C4-2B (cell line): Measurements from ENCODE around the gene RPP30.
A peak's percentile ranks its signal among the peaks of the same experiment; 100 is the strongest.

ENCODE experiments used
- ZFX ChIP-seq: fragments of 450-650 bp; IDR thresholded peaks from 2 replicates; pipeline ENCODE4 v1.6.1; 2017
- TF ChIP-seq, protein P1 (sequence below): fragments of 450-650 bp; conservative IDR thresholded peaks from 2 replicates; pipeline ENCODE4 v1.5.1; 2017; ENCODE audit warnings: mild to moderate bottlenecking

DNA sequence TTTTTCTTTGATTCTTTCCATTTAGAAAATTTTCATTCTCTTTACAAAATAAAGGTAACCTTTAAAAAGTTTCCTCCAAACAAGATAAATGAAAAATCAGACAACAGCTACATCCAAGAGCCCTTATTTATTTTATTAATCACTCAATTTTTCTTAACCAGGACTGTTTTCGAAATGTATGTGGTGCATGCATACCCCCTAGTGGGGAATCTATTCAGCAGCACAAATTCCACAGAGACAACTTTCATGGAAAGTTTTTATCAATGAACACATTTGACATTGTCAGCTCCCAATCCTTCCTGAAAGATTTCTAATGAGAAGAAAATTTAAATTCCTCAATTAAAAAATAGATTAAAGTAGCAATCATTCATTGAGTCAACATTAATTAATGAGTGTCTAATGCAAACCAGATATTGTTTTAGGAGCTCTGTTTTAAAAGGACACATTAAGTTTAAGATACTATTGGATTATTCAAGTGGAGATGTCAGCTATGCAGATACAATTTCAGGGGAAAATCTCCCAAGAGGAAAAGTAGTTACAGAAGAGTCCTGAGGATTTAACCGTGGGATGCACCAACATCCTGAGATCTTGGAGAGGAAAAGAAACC, 8.8 kb upstream of the RPP30 start:
- TF ChIP-seq, protein P1, sequence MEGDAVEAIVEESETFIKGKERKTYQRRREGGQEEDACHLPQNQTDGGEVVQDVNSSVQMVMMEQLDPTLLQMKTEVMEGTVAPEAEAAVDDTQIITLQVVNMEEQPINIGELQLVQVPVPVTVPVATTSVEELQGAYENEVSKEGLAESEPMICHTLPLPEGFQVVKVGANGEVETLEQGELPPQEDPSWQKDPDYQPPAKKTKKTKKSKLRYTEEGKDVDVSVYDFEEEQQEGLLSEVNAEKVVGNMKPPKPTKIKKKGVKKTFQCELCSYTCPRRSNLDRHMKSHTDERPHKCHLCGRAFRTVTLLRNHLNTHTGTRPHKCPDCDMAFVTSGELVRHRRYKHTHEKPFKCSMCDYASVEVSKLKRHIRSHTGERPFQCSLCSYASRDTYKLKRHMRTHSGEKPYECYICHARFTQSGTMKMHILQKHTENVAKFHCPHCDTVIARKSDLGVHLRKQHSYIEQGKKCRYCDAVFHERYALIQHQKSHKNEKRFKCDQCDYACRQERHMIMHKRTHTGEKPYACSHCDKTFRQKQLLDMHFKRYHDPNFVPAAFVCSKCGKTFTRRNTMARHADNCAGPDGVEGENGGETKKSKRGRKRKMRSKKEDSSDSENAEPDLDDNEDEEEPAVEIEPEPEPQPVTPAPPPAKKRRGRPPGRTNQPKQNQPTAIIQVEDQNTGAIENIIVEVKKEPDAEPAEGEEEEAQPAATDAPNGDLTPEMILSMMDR: peak; percentile 90
- TF ChIP-seq ZFX: no peak
